HG03159 (cell line): ENCODE data around the gene AMN.
"Not testable (repeated sequence)": the region's sequence is repeated elsewhere in the genome, so short reads cannot be mapped to it uniquely, and the experiment has no call there.

ENCODE experiments used
- ATAC-seq: cut with Tn5 transposase; IDR thresholded peaks from one replicate; pipeline ENCODE4 v1.9.1; 2021; ENCODE audit warnings: mild to moderate bottlenecking, moderate library complexity; ENCODE audit not compliant: unreplicated experiment

Gene AMN

DNA sequence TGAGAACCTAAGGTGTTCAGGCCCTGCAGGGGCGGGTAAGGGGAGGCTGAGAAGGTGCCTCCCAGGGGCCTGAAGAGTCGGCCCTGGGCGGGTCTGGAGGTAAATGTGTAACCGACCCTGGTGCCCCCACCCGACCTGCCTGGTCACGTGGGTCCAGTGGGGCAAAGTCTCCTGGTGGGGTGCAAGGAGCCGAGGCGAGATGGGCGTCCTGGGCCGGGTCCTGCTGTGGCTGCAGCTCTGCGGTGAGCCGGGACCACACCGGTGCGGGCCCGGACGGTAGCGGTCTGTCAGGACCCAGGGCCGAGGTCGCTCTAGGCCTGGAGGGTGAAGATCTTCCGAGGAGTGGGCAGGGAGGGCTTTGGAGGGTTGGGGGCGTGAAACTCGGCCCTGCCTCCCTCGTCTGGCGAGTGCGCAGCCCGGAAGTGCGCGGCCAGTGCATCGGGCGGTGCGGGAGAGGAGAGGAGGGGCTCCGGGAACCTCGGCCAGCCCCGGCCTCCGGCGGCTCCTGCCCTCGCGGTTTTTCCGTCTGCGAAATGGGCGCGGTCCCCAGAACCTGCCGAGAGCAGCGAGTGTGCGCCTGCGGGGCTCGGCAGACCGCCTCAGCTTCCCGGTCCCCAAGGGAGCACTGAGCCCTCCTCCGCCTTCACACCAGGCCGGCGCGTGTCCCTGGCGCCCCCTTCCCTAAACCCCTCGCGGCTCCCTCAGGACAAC lies at the start of gene AMN:
Gene AMN (plus strand): TSS at position 174 of the 711 bp plus-strand sequence. CDS start 26 bp downstream, at position 200.
- no peak for ATAC-seq

DNA sequence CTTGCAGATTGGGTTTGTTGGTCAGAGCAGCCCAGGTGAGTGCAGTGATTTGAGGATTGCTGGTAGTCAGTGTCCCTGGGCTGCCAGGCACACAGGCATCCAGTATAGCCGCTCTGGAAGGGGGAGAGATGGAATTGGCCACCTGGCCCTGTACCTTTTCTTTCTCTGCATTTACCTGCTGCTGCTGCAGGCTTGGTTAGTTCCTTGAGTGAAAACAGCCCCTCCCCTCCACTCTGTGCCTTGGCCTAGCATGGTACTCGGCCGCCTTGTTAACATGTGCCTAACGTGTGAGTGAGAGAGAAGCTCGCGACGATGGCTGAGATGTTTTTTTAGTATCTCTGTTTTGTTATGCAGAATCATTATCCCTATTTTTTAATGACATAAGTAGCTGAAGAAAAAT lies 49.3 kb upstream of the AMN start:
- no peak for ATAC-seq

DNA sequence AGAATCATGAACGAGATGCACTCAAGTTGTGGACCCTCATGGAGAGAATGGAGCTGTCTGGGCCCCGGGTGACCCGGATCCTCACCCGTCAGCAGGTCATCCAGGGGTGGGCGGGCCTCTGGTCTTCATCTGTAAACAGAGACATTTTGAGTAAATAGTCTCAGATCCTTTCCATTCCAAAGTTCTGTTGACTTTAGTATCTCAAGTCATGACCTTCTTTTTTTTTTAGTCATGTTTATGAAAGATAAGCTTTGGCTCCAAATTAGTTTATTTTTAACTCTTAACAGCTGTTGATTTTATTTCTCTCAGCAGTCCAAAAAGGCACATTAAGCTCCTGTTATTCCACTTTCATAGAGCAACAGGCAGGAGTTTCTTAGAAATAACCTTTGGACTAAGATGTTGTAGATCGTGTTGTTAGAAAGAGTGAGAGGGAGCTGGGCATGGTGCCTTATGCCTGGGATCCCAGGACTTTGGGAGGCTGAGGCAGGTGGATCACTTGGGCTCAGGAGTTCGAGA lies 48.9 kb upstream of the AMN start:
- no peak for ATAC-seq

DNA sequence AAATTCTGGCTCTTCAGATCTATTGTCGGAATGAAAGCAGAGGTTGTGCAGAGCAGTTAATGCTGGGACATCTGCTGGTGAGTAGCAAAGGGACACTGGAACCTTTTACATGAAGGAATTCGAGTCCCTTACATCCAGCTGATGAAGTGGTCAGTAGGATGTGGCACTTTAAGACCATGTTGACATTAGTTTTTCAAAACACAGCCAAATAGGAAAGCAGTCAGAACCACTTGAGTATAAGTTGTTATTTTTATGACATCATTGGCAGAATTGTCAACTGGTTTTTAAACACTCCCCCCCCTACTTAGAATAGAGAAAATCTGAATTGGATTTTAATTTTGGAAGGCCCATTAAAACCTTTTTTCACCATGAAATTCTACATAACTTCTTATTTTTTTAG lies 46.8 kb upstream of the AMN start:
- ATAC-seq, result no peak

DNA sequence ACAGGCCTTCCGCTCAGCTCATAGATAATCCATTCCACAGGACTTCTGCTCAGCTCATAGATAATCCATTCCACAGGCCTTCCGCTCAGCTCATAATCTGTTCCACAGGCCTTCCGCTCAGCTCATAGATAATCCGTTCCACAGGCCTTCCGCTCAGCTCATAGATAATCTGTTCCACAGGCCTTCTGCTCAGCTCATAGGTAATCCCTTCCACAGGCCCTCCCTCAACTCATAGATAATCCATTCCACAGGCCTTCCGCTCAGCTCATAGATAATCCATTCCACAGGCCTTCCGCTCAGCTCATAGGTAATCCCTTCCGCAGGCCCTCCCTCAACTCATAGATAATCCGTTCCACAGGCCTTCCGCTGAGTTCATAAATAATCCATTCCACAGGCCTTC lies 45.0 kb upstream of the AMN start:
- not testable (repeated sequence) for ATAC-seq

DNA sequence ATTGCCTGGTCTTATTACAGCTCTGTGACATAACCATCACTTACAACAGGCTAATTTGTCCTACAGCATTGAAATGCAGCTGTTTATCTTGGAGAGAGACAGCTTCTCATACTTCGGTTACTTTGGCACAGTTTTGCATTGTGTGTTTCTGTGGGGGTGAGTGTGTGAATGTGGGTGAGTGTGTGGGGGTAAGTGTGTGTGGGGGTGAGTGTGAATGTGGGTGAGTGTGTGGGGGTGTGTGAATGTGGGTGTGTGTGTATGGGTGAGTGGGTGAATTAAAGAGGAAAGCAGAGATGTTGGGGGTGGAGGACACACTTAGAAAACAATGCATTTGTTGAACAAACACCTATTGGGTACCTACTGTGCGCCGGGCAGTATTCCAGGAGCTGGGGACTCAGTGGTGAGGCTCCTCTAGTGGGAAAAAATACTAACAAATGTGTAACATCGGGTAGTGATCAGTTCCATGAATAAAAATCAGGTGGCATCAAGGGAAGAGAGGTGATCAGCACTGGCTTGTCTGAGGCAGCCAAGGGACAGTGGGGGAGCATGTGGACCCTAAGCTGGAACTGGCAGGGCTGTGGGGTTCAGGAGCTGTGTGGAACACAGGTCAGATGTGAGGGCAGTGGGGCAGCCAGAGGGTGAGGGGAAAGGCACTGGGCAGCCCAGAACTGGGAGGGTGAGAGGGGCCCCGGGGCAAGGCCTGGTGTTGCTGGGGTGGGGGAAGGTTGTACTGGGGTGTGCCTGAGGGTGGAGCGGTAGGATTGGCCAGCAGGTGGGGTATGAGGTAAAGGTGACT lies 44.1 kb upstream of the AMN start:
- ATAC-seq, result no peak

- ATAC-seq, result no peak
Observed at GRCh38 chr14:102878970-102879460, 43.4 kb upstream of the AMN start.

- no peak for ATAC-seq
Observed at GRCh38 chr14:102882226-102882906, 40.1 kb upstream of the AMN start.

DNA sequence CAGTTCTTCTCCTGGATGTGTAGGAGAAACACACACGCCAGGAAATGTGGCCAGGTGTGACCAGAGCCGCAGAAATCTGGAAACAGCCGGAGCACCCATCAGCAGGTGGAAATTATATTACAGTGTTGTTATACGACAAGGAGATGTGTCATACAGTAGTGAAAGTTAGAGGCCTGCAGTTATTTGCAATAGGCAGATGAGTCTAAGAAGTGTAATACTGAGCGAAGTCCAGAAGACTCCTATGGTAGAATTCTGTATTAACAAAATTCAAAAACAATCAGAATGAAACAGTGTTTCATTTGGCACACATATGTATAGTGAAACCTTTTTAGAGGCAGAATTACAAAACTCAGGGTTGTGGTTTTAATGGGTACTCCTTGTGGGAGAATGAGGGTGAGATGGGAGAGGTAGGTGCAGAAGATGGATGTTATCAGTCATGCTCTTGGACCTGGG lies 39.3 kb upstream of the AMN start:
- no peak for ATAC-seq

DNA sequence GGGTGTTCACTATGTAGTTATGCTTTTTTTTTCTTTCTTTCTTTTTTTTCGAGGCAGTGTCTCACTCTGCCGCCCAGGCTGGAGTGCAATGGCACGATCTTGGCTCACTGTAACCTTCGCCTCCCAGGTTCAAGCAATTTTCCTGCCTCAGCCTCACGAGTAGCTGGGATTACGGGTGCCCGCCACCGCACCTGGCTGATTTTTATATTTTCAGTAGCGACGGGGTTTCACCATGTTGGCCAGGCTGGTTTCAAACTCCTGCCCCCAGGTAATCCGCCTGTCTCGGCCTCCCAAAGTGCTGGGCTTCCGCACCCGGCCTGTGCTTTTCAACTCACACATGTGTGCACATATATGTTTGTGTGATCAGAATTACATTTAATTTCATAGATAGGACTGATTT lies 38.9 kb upstream of the AMN start:
- ATAC-seq, result no peak

- no peak for ATAC-seq
Observed at GRCh38 chr14:102885737-102886447, 36.6 kb upstream of the AMN start.

DNA sequence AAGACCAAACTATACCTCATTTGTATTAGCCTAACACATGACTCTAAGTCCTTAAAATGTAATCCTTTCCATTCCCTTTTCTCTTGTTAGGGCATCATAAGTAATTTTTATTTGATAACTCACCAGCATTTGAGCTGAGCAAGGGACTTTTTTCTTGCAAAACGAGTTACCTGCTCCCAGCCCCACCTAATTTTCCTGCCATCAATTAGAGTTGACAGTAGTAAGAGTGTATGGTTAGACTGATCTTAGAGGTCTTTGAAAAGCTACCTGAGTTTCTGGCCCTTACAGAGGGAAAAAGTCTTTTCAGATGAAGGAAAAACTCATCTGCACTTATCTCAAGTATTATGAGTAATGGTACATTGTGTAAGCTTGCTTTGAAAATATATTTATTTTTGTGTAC lies 33.7 kb upstream of the AMN start:
- no peak for ATAC-seq

- ATAC-seq, result no peak
Observed at GRCh38 chr14:102889615-102890014, 32.8 kb upstream of the AMN start.

GRCh38 chr14:102891111-102891510 lies 31.4 kb upstream of the AMN start:
- ATAC-seq, result no peak

DNA sequence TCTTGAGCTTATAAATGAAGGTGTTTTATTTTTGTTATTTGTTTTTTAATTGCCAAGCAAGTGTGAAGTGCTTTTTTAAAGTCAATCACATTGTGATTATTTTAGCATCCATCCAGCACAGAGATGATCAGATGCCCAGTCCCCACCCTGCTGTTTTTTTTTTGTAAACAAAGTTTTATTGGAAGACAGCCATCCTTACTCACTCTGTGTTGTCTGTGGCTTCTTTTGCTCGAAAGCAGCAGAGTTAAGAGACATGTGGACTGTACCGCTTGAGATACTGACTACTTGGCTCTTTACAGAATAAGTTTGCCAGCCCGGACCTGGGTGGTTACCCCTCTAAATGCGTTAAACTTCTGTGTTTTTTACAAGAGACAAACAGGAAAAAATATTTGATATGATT lies 30.9 kb upstream of the AMN start:
- no peak for ATAC-seq

DNA sequence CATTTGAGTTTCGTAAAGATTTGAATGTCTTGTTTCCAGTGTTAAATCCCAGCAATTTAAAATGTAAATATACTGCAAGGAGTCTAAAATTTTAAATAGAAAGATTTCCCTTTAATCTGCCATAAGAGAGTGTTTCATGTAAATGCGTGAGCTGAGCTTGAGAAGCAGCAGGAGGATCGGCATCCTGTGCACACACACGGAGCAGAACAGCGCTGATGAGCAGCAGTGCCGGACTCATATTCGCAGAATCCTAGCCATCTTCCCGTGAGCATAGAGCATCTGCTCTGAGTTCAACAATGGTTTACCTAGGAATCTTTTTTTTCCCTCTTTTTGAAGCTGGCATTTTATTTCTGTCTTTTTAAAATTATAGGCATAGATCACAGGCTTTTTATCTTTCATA lies 29.8 kb upstream of the AMN start:
- ATAC-seq, result no peak

GRCh38 chr14:102893452-102893851 lies 29.0 kb upstream of the AMN start:
- no peak for ATAC-seq

DNA sequence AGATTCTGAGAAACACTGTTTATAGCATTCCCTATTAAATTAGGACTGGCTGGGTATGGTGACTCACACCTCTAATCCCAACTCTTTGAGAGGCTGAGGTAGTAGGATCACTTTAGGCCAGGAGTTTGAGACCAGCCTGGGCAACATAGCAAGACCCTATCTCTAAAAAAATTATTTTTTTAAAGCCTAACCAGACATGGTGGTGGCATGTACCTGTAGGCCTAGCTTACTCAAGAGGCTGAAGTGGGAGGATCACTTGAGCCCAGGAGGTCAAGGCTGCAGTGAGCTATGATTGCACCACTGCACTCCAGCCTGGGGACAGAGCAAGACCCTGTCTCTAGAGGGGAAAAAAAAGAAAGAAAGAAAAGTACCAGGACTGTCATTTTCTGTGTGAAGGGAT lies 25.7 kb upstream of the AMN start:
- not testable (repeated sequence) for ATAC-seq

- no peak for ATAC-seq
Observed at GRCh38 chr14:102897299-102898027, 25.0 kb upstream of the AMN start.

- no peak for ATAC-seq
Observed at GRCh38 chr14:102898298-102898697, 24.2 kb upstream of the AMN start.
